ENCODE results near the gene MLLT3.

DNA sequence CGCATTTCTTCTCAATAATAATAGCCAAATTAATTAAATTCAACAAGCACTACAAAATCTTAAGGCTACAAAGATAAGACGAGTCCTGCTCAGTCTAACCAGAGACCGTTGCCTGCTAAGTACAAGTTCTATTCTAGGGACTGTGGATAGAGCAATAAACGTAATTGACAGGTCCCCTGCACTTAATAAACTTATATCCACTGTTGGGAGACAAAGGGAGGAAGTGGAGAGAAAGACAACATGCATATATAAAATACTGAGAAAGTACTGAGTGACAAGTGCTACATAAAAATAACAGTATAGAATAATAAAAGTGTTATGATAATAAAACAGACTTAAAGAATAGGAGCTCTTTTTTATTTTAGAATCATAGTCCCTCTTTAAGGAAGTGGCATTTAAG, 158.1 kb downstream of the MLLT3 start:
- TF ChIP-seq, protein P1, sequence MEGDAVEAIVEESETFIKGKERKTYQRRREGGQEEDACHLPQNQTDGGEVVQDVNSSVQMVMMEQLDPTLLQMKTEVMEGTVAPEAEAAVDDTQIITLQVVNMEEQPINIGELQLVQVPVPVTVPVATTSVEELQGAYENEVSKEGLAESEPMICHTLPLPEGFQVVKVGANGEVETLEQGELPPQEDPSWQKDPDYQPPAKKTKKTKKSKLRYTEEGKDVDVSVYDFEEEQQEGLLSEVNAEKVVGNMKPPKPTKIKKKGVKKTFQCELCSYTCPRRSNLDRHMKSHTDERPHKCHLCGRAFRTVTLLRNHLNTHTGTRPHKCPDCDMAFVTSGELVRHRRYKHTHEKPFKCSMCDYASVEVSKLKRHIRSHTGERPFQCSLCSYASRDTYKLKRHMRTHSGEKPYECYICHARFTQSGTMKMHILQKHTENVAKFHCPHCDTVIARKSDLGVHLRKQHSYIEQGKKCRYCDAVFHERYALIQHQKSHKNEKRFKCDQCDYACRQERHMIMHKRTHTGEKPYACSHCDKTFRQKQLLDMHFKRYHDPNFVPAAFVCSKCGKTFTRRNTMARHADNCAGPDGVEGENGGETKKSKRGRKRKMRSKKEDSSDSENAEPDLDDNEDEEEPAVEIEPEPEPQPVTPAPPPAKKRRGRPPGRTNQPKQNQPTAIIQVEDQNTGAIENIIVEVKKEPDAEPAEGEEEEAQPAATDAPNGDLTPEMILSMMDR (IDR thresholded peaks at IDR 0.05) = no peak
- no peak for TF ChIP-seq POLR2A (IDR thresholded peaks at IDR 0.05)

Measured in right lobe of liver (tissue), 4 donors.